HG02610 (cell line): ENCODE results near the gene FAM120B.
A peak's percentile ranks its signal among the peaks of the same experiment; 100 is the strongest.
"Not testable (repeated sequence)": the region's sequence is repeated elsewhere in the genome, so short reads cannot be mapped to it uniquely, and the experiment has no call there.

Source experiments
- ATAC-seq: cut with Tn5 transposase; IDR thresholded peaks from one replicate; pipeline ENCODE4 v1.9.1; 2021; ENCODE audit warnings: mild to moderate bottlenecking, moderate library complexity; ENCODE audit not compliant: unreplicated experiment

Gene FAM120B

DNA sequence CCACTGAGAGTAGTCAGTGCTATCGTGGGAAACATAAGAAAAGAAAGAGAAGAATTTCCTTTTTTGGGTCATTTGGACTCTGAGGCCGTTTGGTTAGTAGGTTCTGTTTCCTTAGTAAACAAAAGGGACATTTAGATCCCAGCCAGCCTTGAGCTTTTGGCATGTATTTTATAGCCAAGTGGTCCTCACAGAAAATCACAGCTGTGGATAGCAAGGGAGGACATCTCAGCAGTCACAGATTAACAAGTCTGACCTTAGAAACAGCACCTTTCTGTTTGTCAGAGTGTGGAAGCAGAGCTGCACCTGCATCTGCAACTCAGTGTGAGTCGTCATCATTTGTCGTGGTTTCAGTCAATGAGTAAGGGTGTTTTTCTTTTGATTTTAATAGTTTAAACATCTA is 40.5 kb downstream of the FAM120B start:
- ATAC-seq = peak; percentile 52

DNA sequence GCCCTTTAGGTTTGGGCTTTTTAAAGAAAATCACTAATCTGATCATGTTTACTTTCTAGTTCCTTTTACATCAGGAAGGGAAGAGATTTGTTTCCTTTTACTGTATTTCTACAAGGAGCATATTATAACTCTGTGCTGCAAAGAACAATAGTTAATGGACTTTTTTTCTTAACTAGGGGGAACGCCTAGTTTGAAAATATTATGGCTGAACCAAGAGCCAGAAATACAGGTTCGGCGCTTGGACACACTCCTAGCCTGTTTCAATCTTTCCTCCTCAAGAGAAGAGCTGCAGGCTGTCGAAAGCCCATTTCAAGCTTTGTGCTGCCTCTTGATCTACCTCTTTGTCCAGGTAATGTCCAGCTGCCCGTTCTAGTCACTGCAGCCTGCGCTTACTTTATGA is 41.4 kb downstream of the FAM120B start:
- no peak for ATAC-seq

DNA sequence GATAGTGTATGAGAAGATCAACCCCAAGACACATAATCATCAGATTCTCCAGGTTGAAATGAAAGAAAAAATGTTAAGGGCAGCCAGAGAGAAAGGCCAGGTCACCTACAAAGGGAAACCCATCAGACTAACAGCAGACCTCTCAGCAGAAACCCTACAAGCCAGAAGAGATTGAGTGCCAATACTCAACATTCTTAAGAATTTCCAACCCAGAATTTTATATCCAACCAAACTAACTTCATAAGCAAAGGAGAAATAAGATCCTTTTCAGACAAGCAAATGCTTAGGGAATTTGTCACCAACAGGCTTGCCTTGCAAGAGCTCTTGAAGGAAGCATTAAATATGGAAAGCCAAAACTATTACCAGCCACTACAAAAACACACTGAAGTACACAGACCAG is 44.9 kb downstream of the FAM120B start:
- ATAC-seq = not testable (repeated sequence)

DNA sequence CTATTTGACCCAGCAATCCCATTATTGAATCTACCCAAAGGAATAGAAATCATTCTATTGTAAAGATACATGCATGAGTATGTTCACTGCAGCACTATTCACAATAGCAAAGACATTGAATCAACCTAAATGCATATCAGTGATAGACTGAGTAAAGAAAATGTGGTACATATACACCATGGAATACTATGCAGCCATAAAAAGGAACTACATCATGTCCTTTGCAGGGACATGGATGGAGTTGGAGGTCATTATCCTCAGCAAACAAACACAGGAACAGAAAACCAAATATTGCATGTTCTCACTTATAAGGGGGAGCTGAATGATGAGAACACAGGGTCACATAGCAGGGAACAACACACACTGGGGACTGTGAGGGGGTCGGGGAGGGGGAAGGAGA is 48.6 kb downstream of the FAM120B start:
- ATAC-seq = not testable (repeated sequence)

DNA sequence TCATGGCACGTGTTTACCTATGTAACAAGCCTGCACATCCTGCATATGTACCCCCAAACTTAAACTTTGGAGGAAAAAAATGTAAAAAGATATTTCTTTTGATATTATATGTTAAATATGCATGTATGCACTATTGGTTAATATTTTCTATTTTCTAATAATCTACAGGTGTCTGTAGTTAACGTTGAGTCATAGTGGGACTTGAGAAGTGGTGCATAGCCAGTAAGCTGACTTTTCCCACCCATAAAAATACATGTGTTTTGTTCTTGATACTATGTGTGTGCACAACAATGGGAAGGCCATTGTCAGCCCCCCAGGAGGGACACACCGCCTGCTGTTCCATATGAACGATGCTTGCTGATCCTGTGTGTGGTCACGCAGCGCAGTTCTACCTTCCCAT is 49.1 kb downstream of the FAM120B start:
- no peak for ATAC-seq

DNA sequence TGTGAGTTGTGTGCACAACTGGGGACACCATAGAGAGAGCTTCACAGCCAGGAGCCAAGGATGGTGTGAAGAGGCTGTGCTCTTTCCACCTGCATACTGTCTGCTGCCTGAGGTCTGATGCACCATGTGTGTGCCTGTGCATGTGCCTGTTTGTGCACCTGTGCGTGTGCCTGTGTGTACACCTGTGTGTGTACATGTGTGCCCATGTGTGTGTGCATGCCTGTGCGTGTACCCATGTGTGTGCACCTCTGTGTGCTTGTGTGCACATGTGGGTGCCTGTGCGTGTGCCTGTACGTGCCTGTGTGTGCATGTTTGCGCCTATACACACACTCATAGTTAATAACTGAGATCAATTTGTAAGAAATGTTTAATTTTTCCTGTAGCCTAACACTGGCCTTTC is 51.3 kb downstream of the FAM120B start:
- ATAC-seq = no peak

DNA sequence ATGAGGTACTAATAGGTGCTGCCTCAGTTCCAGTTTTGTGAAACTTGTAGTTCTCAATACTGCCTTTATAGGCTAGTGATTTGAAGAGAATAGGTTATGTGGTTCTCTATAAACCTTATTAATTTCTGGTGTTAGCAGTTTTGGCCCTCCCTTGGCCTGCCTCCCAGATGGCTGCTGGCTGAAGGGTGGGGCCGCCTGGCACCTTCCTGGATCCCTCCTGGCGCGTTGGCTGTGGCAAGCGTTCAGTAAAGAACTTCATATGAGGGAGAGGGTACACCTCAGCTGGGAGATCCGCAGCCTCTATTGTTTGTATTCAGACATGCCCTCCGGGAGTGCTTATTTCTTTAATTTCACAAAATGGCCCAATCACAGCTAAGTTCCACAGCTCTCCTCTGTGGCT is 51.9 kb downstream of the FAM120B start:
- ATAC-seq = no peak

DNA sequence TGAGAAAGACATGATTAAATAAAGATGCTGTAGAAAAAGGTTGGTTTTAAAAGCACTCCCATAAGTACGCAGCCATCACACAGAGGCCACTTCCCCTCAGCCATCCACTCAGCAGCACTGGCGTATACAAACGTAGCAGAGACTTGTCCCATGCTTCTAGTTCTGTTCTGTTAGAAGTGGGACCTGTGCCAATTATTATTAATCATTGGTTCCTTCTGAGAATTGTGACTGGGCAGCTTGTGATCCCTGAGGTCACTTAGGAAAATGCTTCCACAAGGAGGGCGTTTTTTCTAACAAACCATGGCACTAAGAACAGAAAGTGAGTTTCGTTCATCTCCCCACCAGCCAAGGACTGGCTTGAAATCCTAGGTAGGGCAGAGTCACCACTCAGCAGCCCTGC is 53.9 kb downstream of the FAM120B start:
- no peak for ATAC-seq

DNA sequence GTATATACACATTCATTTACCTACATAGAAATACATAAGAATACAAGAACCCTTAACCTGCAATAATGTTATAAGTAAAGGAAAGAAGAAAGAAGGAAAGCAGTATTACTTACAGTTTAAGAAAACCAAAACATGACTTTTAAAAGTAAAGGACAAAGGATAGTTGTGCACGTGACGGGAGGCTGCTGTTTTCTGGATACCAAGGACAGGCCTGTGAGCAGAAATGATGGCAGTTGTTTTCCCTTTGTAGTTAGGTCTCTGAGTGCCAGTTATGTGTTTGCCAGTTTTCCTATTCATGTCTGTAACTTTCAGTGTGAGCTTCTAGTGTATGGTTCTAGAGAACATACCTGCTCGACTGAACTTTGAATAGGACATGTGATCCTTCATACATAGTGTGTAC is 54.8 kb downstream of the FAM120B start:
- no peak for ATAC-seq

DNA sequence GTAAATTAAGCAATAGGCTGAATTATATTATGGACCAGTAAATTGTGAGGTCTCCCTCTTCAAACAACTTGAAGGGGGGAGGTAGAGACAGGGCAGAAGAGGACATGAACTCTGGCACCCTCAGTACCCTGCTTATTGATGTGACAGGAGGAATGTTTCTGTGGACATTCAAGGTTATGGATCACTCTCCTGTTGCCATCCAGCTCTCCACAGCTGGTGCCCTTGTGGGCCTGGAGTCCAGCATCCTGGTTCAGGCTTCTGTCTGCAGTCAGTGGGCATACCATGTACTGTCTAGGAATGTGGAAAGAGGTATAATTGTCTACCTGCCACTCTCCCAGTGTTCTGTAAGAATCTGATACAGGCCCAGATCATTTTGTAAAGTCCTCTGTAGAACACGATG is 55.6 kb downstream of the FAM120B start:
- ATAC-seq = no peak

DNA sequence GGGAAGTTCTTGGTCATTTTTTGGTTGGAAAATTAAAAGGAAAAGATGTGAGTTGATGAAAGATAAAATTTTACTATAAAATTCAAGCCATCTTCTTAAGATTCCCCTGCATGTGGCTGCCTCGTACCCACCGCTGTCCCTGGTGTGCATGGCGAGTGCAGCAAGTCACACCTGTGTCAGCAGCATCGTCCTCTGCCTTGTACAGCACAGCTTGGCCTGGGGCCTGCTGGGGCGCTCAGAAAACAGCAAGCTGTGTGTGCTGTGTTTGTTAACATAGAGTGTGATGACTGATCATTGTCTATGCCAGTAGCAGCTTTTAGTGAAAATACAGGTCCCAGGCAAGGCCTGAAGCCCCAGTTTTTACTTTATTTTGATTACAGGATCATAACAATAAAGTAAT is 56.7 kb downstream of the FAM120B start:
- ATAC-seq = no peak

DNA sequence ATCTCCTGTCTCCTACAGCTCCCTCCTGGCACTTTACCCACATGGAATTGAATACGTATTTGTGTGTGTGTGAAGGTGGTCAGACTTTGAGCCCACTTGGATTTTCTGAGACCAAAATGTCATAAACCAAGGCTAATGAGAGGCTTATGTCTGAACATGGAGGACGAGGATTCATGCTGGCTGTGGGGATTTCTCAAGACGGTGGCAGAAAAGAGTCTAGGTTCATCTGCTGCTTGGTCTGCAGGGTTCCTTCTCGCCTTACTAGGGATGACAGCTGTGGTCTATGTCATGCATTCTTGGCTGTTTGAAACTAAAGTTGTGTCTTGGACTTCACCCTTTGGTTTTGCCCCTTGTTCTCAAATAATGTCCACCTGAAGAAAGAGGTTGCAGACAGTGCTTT is 58.6 kb downstream of the FAM120B start:
- ATAC-seq = no peak

DNA sequence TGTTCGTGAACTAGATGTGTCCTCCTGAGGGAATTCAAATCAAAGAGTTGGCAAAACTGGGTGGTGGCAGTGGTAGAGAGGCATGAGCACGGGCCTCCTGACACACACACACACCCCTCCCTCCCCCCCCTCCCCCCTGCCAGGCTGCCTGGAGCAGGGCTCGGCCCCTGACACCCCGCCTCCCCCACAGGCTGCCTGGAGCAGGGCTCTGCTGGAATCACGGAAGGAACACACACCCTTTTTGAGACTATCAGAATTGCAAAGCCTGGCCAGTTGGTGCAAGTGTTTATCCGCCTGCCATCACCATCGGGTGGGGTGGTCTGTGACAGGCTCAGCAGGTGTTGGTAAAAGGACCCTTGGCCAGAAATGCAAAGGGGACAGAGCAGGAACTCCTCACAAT is 59.0 kb downstream of the FAM120B start:
- no peak for ATAC-seq

DNA sequence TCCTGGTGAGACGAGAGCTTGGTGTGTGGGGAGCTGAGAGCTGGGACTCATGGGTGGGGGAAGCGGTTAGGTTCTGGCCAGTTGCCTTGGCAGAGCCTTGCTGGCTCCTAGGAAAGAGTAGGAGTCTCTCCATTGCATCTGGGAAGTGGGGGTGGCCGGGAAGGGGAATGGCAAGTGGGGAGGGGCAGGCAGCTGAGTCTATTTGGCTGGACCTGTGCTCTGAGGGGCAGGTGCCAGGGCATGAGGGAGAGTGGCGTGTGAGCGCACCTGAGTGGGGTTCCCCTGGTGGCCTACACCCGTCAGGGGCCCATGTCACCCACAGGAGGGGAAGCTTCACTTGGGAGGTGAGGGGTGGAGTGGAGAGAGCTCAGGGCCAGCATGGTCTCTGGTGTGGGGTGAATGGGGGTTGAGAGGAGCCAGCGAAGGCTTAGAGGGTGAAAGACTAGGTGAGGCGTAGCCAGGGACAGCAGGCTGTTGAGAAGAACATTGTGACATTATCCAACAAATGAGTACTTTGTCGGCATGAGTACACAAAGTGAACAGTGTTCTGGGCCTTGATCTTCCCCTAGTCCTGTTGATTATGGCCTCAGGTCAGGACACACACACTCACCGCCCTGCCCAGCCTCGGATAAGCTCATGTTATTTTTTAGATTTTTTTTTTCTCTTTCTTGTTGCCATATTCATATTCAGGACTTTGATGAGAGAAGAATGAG is 59.8 kb downstream of the FAM120B start:
- no peak for ATAC-seq

DNA sequence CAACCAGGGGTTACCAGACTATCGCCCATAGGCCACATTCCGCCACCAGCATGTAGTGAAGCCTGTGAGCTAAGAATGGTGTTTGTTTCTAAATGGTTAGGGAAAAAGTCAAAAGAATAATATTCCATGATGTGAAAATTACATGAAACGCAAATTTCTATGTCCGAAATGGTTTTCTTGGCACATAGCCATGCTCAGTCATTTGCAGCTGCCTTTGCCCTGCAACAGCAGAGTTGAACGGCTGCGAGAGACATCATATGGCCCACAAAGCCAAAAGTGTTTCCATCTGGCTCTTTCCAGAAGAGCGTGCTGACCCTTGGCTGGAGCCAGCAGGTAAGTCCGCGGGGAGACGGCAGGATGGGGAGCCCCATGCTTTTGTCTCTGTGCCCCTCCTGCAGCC is 60.7 kb downstream of the FAM120B start:
- ATAC-seq = no peak

DNA sequence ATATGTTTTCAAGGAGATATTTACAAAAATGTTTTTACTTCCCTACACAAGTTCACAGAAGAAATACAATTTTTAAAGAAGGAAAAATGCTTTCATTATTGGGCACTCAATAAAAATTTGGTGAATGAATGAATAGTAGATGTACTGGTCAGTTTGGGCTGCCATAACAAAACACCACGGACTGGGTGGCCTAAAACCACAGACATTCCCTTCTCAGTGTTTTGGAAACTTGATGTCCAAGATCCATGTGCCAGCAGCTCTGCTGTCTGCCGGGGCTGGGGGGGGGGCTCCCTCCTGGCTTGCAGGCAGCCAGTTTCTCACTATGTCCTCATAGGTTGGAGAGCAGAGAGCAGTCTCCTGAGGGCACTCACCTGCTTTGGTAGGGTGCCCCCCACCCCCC is 62.0 kb downstream of the FAM120B start:
- ATAC-seq = no peak

DNA sequence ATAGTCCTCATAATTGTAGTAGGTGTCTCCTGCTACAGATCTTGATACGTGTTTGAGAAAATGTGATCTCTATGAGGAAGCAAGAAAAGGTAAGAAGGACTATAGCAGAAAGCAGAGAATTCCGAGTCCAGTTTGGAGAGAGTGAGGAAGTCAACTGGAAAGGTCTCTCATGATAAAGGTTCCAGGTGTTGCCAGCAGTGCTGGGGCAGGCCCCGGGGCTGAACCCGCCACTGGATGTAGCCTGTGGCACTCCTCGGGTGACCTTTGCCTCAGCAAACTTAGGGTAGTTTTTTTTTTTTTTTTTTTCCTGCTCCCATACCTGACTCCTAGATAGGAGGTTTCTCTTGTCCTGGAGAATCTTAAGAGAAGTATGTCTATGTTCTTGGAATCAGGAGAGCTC is 62.8 kb downstream of the FAM120B start:
- no peak for ATAC-seq

DNA sequence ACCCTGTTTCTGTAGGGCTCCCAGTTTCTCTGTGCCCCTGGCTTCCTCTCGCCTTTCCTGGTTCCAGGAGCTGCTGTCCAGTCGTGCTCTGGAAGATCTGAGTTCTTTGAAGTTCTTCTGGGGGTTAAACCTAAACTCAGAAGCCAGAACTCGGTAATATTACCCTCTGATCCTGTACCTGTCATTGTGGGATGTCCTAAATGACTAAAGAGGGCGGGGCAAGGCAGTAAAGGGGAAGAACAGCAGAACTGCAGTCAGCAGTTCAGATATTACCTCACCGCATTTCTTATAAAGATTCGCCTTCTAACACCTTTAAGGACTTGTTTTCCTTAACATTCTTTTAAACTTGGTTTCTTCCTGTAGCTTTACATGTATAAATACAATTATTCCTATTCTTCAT is 63.9 kb downstream of the FAM120B start:
- ATAC-seq = peak; percentile 83

DNA sequence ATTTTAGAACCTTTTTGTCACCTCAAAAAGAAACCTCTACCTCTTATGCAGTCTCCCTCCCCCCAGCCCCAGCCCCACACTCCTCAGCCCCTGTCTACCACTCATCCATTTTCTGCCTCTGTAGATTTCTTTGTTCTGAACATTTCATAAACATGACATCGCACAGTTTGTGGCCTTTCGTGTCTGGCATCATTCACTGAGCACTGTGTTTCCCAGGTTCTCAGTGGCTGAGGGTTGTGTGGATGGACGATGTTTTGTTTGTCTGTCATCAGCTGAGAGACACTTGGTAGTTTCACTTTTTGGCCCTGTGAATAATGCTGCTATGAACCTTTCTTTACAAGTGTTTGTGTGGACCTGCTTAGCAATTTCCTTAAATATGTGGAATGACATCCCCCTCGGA is 64.5 kb downstream of the FAM120B start:
- ATAC-seq = no peak

DNA sequence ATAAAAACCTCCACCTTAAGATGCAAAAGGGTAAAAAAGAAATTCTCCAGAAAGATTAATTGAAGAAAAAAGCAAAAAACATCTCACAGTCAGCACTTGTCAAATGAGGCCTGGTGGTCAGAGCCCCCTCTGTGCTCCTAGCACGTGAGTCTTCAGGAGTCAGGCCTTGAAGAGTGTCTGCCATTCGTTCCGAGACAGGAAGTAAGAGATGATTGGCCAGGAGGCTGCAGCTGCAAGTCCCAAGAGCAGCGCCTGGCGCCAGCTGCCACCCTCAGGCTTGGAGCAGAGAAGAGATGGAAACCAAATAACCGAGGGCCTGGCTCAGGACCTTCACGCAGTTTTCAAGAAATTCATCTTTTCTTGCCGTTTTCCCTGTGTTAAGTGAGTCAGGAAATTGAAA is 65.0 kb downstream of the FAM120B start:
- ATAC-seq = no peak

DNA sequence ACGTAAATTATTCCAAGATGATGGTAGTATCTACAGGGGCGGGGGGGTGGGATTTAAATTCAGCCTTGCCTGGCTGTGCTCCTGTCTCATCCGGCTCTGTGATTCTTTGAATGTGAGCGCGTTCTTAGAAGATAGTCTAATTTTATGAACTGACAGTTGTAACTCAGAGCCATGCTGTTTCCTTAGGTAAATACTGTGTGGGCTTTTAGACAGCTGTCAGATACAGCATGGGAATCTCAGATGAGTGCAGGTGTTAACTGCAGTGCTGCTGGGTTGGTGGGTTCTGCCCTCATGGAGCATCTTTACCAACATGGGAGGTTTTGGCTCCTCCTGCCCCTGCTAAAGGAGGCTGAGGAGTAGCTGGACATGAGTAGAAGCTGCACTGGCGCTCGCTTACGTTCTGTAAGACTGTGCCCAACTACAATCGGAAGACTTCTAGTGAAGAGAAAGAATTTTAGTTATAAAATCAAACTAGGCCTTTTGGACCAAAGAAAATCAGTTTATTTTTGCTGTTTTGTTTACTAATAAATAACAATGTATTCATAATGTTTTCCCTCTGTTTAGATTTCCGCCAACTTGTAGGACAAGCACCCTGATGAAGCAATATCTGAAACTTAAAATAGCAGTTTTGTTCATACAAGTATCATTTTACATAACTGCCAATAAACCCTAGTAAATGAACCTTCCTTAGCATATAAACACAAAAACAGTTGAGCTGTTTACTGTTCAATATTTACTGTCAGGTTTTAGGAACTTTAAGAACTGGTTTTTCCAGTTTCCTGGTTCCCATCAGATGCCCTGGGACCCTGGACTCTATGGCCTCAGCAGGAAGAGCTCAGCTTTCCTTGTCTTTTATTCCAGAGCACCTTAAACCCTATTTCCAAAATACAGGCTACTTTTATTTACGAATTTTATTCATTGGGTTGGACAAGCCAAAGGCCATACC is 66.1 kb downstream of the FAM120B start:
- ATAC-seq = no peak
